Fibroblast of lung (primary cell): ENCODE measurements around the gene GDF15. TPM values are rescaled to one million over a fixed set of nuclear protein-coding genes. Genes with fewer than 3 reads are reported as not detected.

Experiments used
- DNase-seq, 2 donors: peaks; one replicate each; pipeline versions ENCODE4 v3.0.0 to v3.0.0-alpha.2; 2010; ENCODE audit warnings: low read depth in 2 of 2
- H2AFZ ChIP-seq: 2 replicates; pipeline ENCODE4 v1.5.1; 2012; ENCODE audit warnings: low read length, control low read depth, inconsistent platforms
- H3K27ac ChIP-seq: 2 replicates; pipeline ENCODE4 v1.5.1; 2011; ENCODE audit warnings: low read length, control low read depth; ENCODE audit not compliant: insufficient read depth
- H3K27me3 ChIP-seq: 2 replicates; pipeline ENCODE4 v1.5.1; 2011; ENCODE audit warnings: mild to moderate bottlenecking, low read length; ENCODE audit not compliant: control insufficient read depth, insufficient read depth
- H3K36me3 ChIP-seq: 2 replicates; pipeline ENCODE4 v1.5.1; 2011; ENCODE audit warnings: low read length; ENCODE audit not compliant: control insufficient read depth, insufficient read depth
- H3K4me1 ChIP-seq: 2 replicates; pipeline ENCODE4 v1.5.1; 2011; ENCODE audit warnings: low read length; ENCODE audit not compliant: control insufficient read depth, insufficient read depth; ENCODE audit errors: extremely low read depth
- H3K4me2 ChIP-seq: 2 replicates; pipeline ENCODE4 v1.5.1; 2011; ENCODE audit warnings: low read length, control low read depth; ENCODE audit not compliant: insufficient read depth; ENCODE audit errors: extremely low read depth
- H3K4me3 ChIP-seq, 4 experiments: fragments of 200-600 bp in 1 of 4; sonication (generic) in 1 of 4; replicated peaks in 1 of 4; 2 replicates each; pipeline ENCODE4 v1.5.1; 2011 to 2016; ENCODE audit warnings: low read length in 4 of 4, low read depth in 3 of 4, mild to moderate bottlenecking in 3 of 4, control low read depth in 2 of 4, inconsistent platforms in 1 of 4, mixed read lengths in 1 of 4; ENCODE audit not compliant: insufficient read depth in 1 of 4; ENCODE audit errors: control extremely low read depth in 1 of 4
- H3K79me2 ChIP-seq: 2 replicates; pipeline ENCODE4 v1.5.1; 2012; ENCODE audit warnings: mild to moderate bottlenecking, low read length, inconsistent platforms; ENCODE audit not compliant: control insufficient read depth, insufficient read depth
- H3K9ac ChIP-seq: 2 replicates; pipeline ENCODE4 v1.5.1; 2011; ENCODE audit warnings: mild to moderate bottlenecking, low read length, control low read depth; ENCODE audit not compliant: insufficient read depth
- H3K9me3 ChIP-seq: 2 replicates; pipeline ENCODE4 v1.5.1; 2012; ENCODE audit warnings: low read depth, low read length; ENCODE audit not compliant: control insufficient read depth, insufficient read depth
- H4K20me1 ChIP-seq: 2 replicates; pipeline ENCODE4 v1.5.1; 2011; ENCODE audit warnings: low read length; ENCODE audit not compliant: control insufficient read depth, insufficient read depth; ENCODE audit errors: extremely low read depth
- CTCF ChIP-seq, 2 donors: IDR thresholded peaks in 1 of 2; conservative IDR thresholded peaks in 1 of 2; 1 replicate in 1 of 2; 2 replicates in 1 of 2; pipeline ENCODE4 v1.5.1; 2011 to 2012; ENCODE audit warnings: low read length in 2 of 2, control low read depth in 1 of 2, inconsistent platforms in 1 of 2, low read depth in 1 of 2, mild to moderate bottlenecking in 1 of 2
- EZH2 ChIP-seq: IDR thresholded peaks from 2 replicates; pipeline ENCODE4 v1.5.1; 2012; ENCODE audit warnings: low read length, control low read depth, mild to moderate bottlenecking; ENCODE audit errors: missing control alignments
- polyA plus RNA-seq, 2 donors: library from polyadenylated mRNA; depleted of rRNA in 1 of 2; stranded (reverse) in 1 of 2; unstranded in 1 of 2; fragments of >200 nt; gene quantifications; 2 replicates each; pipeline ENCODE4 v1.2.1, GENCODE V29; 2011 to 2012; ENCODE audit warnings: missing spikeins in 1 of 2
- total RNA-seq: library from RNA; depleted of rRNA; stranded (reverse); fragments of >200 nt; gene quantifications from 2 replicates; pipeline ENCODE4 v1.2.1, GENCODE V29; 2014

Gene GDF15
- total and polyA plus RNA-seq, 2 donors (not counting 1 experiment from before 2014, with no cell fraction given): 8.6 to 140 TPM

- no peak overlapping the region for H3K4me3 ChIP-seq
- DNase-seq: peak; percentile 99
- peaks cover 20% of the 10 kb centered on the region for H3K4me1 ChIP-seq
- H3K27me3 ChIP-seq: no peaks in the 10 kb centered on the region
- H3K9me3 ChIP-seq: no peaks in the 10 kb centered on the region
- TF ChIP-seq EZH2 (no peak), CTCF (conservative IDR thresholded peaks at IDR 0.05 in 1 of 2, IDR thresholded peaks at IDR 0.05 in 1 of 2; ENCODE audit: low read depth in 1 of 2, low read length in 2 of 2) (no peak)
- peak overlapping the region; percentile 45 for H3K4me2 ChIP-seq
- H3K27ac ChIP-seq: peak overlapping the region; percentile 98
- no peaks in the 10 kb centered on the region for H3K79me2 ChIP-seq
- no peaks in the 10 kb centered on the region for H3K36me3 ChIP-seq
- H3K9ac ChIP-seq: no peak overlapping the region
- no peaks in the 10 kb centered on the region for H4K20me1 ChIP-seq
- H2AFZ ChIP-seq: peak overlapping the region; percentile 35
These were observed 11.9 kb upstream of the GDF15 start for GRCh38 chr19:18373892-18374629.

- H3K79me2 ChIP-seq: no peaks in the 10 kb centered on the region
- TF ChIP-seq CTCF (conservative IDR thresholded peaks at IDR 0.05 in 1 of 2, IDR thresholded peaks at IDR 0.05 in 1 of 2; ENCODE audit: low read depth in 1 of 2, low read length in 2 of 2) (no peak), EZH2 (no peak)
- DNase-seq: no peak
- no peak overlapping the region for H3K9ac ChIP-seq
- H3K4me3 ChIP-seq: no peak overlapping the region
- no peak overlapping the region for H3K4me2 ChIP-seq
- H3K27ac ChIP-seq: no peak overlapping the region
- H2AFZ ChIP-seq: no peak overlapping the region
- H3K27me3 ChIP-seq: no peaks in the 10 kb centered on the region
- no peaks in the 10 kb centered on the region for H4K20me1 ChIP-seq
- H3K4me1 ChIP-seq: peaks cover 23% of the 10 kb centered on the region
- no peaks in the 10 kb centered on the region for H3K36me3 ChIP-seq
- no peaks in the 10 kb centered on the region for H3K9me3 ChIP-seq
These were observed 8.9 kb upstream of the GDF15 start for GRCh38 chr19:18377026-18377425.

- H2AFZ ChIP-seq: no peak overlapping the region
- no peak overlapping the region for H3K9ac ChIP-seq
- no peaks in the 10 kb centered on the region for H3K36me3 ChIP-seq
These were observed 5.9 kb upstream of the GDF15 start for GRCh38 chr19:18379803-18380747.

More at GRCh38 chr19:18379803-18380747, 5.9 kb upstream of the GDF15 start:
- Histone ChIP-seq H3K27ac (peak overlapping the region; percentile 59), H3K27me3 (no peaks in the 10 kb centered on the region), H3K4me1 (peaks cover 9% of the 10 kb centered on the region), H4K20me1 (no peaks in the 10 kb centered on the region), H3K9me3 (no peaks in the 10 kb centered on the region), H3K4me3 (no peak overlapping the region), H3K79me2 (no peaks in the 10 kb centered on the region), H3K4me2 (peak overlapping the region; percentile 33)
- TF ChIP-seq EZH2 (no peak), CTCF (conservative IDR thresholded peaks at IDR 0.05 in 1 of 2, IDR thresholded peaks at IDR 0.05 in 1 of 2; ENCODE audit: low read depth in 1 of 2, low read length in 2 of 2) (no peak)
- peak; percentile 91 to 93 for DNase-seq
